Heart right ventricle (tissue), 16 donors: ENCODE results near the gene NUCB1. TPM values are rescaled to one million over a fixed set of nuclear protein-coding genes. Genes with fewer than 3 reads are reported as not detected.
A peak's percentile ranks its signal among the peaks of the same experiment; 100 is the strongest.
"Not testable (repeated sequence)": the region's sequence is repeated elsewhere in the genome, so short reads cannot be mapped to it uniquely, and the experiment has no call there.

ENCODE experiments used
- ATAC-seq, 8 donors: fragments of 200-7000 bp; cut with Tn5 transposase; one replicate each; pipeline ENCODE4 v1.9.1; 2020; ENCODE audit warnings: mild to moderate bottlenecking in 8 of 8, moderate library complexity in 8 of 8, moderate number of reproducible peaks in 1 of 8
- DNase-seq, 2 donors: peaks; one replicate each; pipeline ENCODE4 v3.0.0-alpha.2; 2020
- H3K27ac ChIP-seq, 10 donors: fragments of 200-600 bp; sonication (generic) in 2 of 10; one replicate each; pipeline versions ENCODE4 v1.5.0 to v1.8.0; 2020 to 2022; ENCODE audit warnings: mild to moderate bottlenecking in 3 of 10
- H3K27me3 ChIP-seq, 7 donors: fragments of 200-600 bp; one replicate each; pipeline ENCODE4 v1.8.0; 2021 to 2022; ENCODE audit warnings: mild to moderate bottlenecking in 2 of 7
- H3K36me3 ChIP-seq, 9 donors: fragments of 200-600 bp; sonication (generic) in 1 of 9; one replicate each; pipeline versions ENCODE4 v1.5.0 to v1.8.0; 2020 to 2022; ENCODE audit warnings: mild to moderate bottlenecking in 2 of 9
- H3K4me1 ChIP-seq, 9 donors: fragments of 200-600 bp; sonication (generic) in 1 of 9; one replicate each; pipeline versions ENCODE4 v1.5.0 to v1.8.0; 2020 to 2022; ENCODE audit warnings: mild to moderate bottlenecking in 4 of 9
- H3K4me3 ChIP-seq, 10 donors: fragments of 200-600 bp; sonication (generic) in 2 of 10; one replicate each; pipeline versions ENCODE4 v1.5.0 to v1.8.0; 2020 to 2022; ENCODE audit warnings: mild to moderate bottlenecking in 7 of 10, moderate library complexity in 2 of 10
- H3K9me3 ChIP-seq, 11 donors: fragments of 200-600 bp in 10 of 11; sonication (generic) in 2 of 11; one replicate each; pipeline versions ENCODE4 v1.5.0 to v1.8.0; 2013 to 2022; ENCODE audit warnings: mild to moderate bottlenecking in 2 of 11, control low read depth in 1 of 11, moderate library complexity in 1 of 11
- WGBS, 2 donors: extraction: QIAGEN DNeasy Blood & Tissue Kit; methylation state at CpG; one replicate each; pipeline ENCODE4 v1.1.7; 2013; ENCODE audit warnings: inconsistent platforms in 1 of 2; 5-methylcytosine and 5-hydroxymethylcytosine counted together
- intact Hi-C, 10 donors: fragments of 100-400 bp; cut with DNase I; formaldehyde crosslinking; loops; one replicate each; pipeline versions ENCODE4 v1.11.1 to v1.14.2; 2022
- polyA plus RNA-seq, 2 donors: library from polyadenylated mRNA; stranded (reverse); fragments of 200-250 nt; gene quantifications; one replicate each; pipeline ENCODE4 v1.2.3, GENCODE V29; 2013
- total RNA-seq, 10 donors: library from RNA; stranded (reverse); fragmentation: NEBNext Ultra II Directional in 3 of 10; extraction: Animal tissue kit (Norgen Biotek cat#: 25700) in 3 of 10; gene quantifications; one replicate each; pipeline versions ENCODE4 v1.2.1 to v1.2.4, GENCODE V29; 2021 to 2023
- TF ChIP-seq, protein P1 (sequence below), 9 donors: fragments of 200-600 bp; sonication (generic) in 2 of 9; IDR thresholded peaks; one replicate each; pipeline versions ENCODE4 v1.5.0 to v1.8.0; 2021 to 2022; ENCODE audit warnings: antibody characterized with exemption in 9 of 9, mild to moderate bottlenecking in 5 of 9, moderate library complexity in 1 of 9
- donor health status: Arrhythmogenic right ventricular cardiomyopathy.
- donor health status: ischemic (EF 13 %, LVEDD 7.1; RV severe dilation, severe dysfunction).
- donor health status: healthy with polysubstance abuse.
- donor health status: DM: no; HTN: yes; CAD: no.
- donor health status: DM: no; HTN: no; CAD: no.
- donor health status: ischemic (EF 25% LVEDD 6.9; RV normal size, moderate dysfunction).
- donor health status: ischemic (EF 25% LVEDD 5.7; RV mildly dilated, moderate dysfunction).
- donor health status: healthy.
- donor health status: DM: yes; HTN: yes; CAD: no.
- donor health status: Ischemic cardiomyopathy.
- donor health status: ischemic (EF 35%, LVEDD 5.7; RV mildly dilated, moderate dysfunction).
- donor health status: nonischemic (EF 11% LVEDD 7.7; RV severe dilation, severe dysfunction).
- donor health status: DM: yes; HTN: yes; CAD: no.
- donor health status: PGD.
- donor health status: ischemic (EF 29% LVEDD 5.4; RV normal size, mild dysfunction).
- donor health status: nonischemic (EF 23%, LVEDD 6.1; RV moderate dilation, normal function).

NUCB1 gene
- total and polyA plus RNA-seq, 12 donors: 170 to 452 (median 304) TPM

DNA sequence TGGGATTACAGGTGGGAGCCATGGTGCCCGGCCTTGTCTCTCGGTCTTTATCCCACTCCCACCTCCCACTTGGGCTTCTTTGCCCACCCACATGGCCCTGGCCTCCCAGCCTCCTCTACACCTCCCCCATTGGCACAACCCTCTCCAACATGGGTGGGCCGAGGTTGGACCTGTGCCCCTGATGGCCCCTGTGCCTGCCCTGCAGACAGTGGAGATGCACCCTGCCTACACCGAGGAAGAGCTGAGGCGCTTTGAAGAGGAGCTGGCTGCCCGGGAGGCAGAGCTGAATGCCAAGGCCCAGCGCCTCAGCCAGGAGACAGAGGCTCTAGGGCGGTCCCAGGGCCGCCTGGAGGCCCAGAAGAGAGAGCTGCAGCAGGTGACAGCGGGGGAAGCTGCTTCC lies 20.8 kb downstream of the NUCB1 start:
- peaks cover 0 to 79% (median 38%) of the 10 kb centered on the region in 9 donors for H3K36me3 ChIP-seq
- H3K4me1 ChIP-seq: no peaks in the 10 kb centered on the region
- H3K27me3 ChIP-seq: no peaks in the 10 kb centered on the region
- DNase-seq (no peak), ATAC-seq (peak in 1 of 8 donors; percentile 17)
- intact Hi-C loops: no loop called here
- H3K27ac ChIP-seq: no peak overlapping the region
- H3K4me3 ChIP-seq: no peak overlapping the region
- TF ChIP-seq, protein P1, sequence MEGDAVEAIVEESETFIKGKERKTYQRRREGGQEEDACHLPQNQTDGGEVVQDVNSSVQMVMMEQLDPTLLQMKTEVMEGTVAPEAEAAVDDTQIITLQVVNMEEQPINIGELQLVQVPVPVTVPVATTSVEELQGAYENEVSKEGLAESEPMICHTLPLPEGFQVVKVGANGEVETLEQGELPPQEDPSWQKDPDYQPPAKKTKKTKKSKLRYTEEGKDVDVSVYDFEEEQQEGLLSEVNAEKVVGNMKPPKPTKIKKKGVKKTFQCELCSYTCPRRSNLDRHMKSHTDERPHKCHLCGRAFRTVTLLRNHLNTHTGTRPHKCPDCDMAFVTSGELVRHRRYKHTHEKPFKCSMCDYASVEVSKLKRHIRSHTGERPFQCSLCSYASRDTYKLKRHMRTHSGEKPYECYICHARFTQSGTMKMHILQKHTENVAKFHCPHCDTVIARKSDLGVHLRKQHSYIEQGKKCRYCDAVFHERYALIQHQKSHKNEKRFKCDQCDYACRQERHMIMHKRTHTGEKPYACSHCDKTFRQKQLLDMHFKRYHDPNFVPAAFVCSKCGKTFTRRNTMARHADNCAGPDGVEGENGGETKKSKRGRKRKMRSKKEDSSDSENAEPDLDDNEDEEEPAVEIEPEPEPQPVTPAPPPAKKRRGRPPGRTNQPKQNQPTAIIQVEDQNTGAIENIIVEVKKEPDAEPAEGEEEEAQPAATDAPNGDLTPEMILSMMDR (IDR thresholded peaks at IDR 0.05): no peak
- WGBS, 2 donors: 88 to 89% methylated on average over 10 of the region's 10 CpGs
- no peaks in the 10 kb centered on the region for H3K9me3 ChIP-seq

DNA sequence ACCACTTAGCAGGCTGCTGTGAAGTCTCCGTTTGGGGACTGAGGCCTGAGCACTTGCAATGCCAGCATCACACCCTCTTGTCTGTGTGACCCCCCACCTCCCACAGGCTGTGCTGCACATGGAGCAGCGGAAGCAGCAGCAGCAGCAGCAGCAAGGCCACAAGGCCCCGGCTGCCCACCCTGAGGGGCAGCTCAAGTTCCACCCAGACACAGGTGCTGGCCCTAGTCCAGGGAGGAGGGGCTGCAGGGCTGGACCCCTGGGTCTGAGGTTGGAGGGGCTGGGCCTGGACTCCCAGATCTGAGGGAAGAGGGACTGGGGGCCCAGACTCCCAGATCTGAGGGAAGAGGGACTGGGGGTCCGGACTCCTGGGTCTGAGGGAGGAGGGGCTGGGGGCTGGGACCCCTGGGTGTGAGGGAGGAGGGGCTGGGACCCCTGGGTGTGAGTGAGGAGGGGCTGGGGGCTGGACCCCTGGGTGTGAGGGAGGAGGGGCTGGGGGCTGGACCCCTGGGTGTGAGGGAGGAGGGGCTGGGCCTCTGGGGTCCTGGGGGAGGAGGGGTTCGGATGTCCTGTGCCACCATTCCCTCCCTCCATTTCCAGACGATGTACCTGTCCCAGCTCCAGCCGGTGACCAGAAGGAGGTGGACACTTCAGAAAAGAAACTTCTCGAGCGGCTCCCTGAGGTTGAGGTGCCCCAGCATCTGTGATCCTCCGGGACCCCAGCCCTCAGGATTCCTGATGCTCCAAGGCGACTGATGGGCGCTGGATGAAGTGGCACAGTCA lies 21.8 kb downstream of the NUCB1 start:
- ATAC-seq (peak in 1 of 8 donors; percentile 32), DNase-seq (no peak)
- intact Hi-C loops: no loop called here
- H3K27ac ChIP-seq: no peak overlapping the region
- WGBS, 2 donors: 90 to 91% methylated on average over 12 of the region's 12 CpGs
- H3K27me3 ChIP-seq: no peaks in the 10 kb centered on the region
- H3K36me3 ChIP-seq: peaks cover 0 to 69% (median 31%) of the 10 kb centered on the region in 9 donors
- no peaks in the 10 kb centered on the region for H3K9me3 ChIP-seq
- H3K4me1 ChIP-seq: peaks cover 0 to 7% (median 2%) of the 10 kb centered on the region in 9 donors
- TF ChIP-seq, protein P1 (IDR thresholded peaks at IDR 0.05): no peak
- no peak overlapping the region for H3K4me3 ChIP-seq

DNA sequence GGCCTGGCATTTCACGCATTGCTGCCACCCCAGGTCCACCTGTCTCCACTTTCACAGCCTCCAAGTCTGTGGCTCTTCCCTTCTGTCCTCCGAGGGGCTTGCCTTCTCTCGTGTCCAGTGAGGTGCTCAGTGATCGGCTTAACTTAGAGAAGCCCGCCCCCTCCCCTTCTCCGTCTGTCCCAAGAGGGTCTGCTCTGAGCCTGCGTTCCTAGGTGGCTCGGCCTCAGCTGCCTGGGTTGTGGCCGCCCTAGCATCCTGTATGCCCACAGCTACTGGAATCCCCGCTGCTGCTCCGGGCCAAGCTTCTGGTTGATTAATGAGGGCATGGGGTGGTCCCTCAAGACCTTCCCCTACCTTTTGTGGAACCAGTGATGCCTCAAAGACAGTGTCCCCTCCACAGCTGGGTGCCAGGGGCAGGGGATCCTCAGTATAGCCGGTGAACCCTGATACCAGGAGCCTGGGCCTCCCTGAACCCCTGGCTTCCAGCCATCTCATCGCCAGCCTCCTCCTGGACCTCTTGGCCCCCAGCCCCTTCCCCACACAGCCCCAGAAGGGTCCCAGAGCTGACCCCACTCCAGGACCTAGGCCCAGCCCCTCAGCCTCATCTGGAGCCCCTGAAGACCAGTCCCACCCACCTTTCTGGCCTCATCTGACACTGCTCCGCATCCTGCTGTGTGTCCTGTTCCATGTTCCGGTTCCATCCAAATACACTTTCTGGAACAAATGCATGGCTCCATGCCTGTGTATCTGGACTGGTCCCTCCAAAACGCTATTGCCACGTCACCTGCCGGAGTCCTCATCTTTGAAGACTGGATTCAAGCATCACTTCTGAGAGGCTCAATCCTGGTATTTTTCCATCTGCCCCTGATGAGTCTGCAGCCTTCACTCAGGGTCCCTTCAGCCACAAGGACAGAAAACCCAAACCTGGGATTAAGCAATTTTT lies 22.7 kb downstream of the NUCB1 start:
- Histone ChIP-seq H3K4me3 (no peak overlapping the region), H3K27ac (no peak overlapping the region), H3K4me1 (peaks cover 0 to 13% (median 5%) of the 10 kb centered on the region in 9 donors), H3K27me3 (no peaks in the 10 kb centered on the region), H3K9me3 (no peaks in the 10 kb centered on the region), H3K36me3 (peaks cover 0 to 60% (median 25%) of the 10 kb centered on the region in 9 donors)
- intact Hi-C loops: no loop called here
- TF ChIP-seq, protein P1 (IDR thresholded peaks at IDR 0.05): no peak
- 86% methylated on average over 18 of the region's 18 CpGs for WGBS, 2 donors
- ATAC-seq: peak in 1 of 8 donors; percentile 10
- DNase-seq: no peak

DNA sequence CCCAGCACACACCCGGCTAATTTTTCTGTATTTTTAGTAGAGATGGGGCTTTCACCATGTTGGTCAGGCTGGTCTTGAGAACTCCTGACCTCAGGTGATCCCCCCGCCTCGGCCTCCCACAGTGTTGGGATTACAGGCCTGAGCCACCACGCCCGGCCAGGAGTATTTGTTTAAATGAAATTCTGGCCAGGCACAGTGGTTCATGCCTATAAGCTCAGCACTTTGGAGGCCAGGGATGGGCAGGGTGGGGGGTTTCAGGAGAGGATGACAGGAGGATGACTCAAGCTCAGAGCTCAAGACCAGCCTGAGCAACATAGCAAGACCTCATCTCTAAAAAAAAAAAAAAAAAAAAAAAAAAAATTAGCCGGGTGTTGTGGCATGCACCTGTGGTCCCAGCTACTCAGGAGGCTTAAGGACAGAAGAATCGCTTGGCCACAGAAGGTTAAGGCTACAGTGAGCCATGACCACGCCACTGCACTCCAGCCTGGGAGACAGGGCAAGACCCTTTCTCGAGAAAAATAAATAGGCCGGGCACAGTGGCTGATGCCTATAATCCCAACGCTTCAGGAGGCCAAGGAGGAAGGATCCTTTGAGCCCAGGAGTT lies 25.2 kb downstream of the NUCB1 start:
- WGBS, 2 donors: 88 to 91% methylated on average over 11 of the region's 11 CpGs
- peaks cover 0 to 35% (median 16%) of the 10 kb centered on the region in 9 donors for H3K36me3 ChIP-seq
- intact Hi-C loops: no loop called here
- DNase-seq (no peak), ATAC-seq (no peak)
- peaks cover 0 to 13% (median 5%) of the 10 kb centered on the region in 9 donors for H3K4me1 ChIP-seq
- H3K9me3 ChIP-seq: no peaks in the 10 kb centered on the region
- H3K27me3 ChIP-seq: no peaks in the 10 kb centered on the region
- no peak overlapping the region for H3K27ac ChIP-seq
- TF ChIP-seq, protein P1 (IDR thresholded peaks at IDR 0.05): no peak
- no peak overlapping the region for H3K4me3 ChIP-seq

DNA sequence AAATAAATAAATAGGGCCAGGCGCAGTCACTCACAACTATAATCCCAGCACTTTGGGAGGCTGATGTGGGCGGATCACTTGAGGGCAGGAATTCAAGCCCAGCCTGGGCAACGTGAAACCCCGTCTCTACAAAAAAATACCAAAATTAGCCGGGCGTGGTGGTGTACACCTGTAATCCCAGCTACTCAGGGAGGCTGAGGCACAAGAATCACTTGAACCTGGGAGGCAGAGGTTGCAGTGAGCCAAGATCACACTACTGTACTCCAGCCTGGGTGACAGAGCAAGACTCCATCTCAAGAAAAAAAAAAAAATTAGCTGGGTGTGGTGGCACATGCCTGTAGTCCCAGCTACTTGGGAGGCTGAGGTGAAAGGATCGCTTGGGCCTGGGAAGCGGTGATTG lies 25.8 kb downstream of the NUCB1 start:
- Histone ChIP-seq H3K36me3 (peaks cover 0 to 29% (median 16%) of the 10 kb centered on the region in 9 donors), H3K4me1 (peaks cover 0 to 13% (median 5%) of the 10 kb centered on the region in 9 donors), H3K27ac (peak overlapping the region in 1 of 10 donors; percentile 64)
- intact Hi-C loops, H3K4me3 ChIP-seq, ATAC-seq, H3K9me3 ChIP-seq, H3K27me3 ChIP-seq, DNase-seq: not testable (repeated sequence)
- WGBS, 2 donors: 80 to 94% methylated on average over 8 of the region's 8 CpGs
